Upper lobe of right lung (tissue), 1 donor: ENCODE measurements around the gene GPR162. TPM values are rescaled to one million over a fixed set of nuclear protein-coding genes. Genes with fewer than 3 reads are reported as not detected.

ENCODE experiments used
- ATAC-seq: fragments of 200-7000 bp; cut with Tn5 transposase; one replicate; pipeline ENCODE4 v1.9.1; 2020; ENCODE audit warnings: mild to moderate bottlenecking, moderate library complexity
- DNase-seq: peaks from one replicate; pipeline ENCODE4 v3.0.0-alpha.2; 2020
- H3K27ac ChIP-seq: fragments of 200-600 bp; one replicate; pipeline ENCODE4 v1.8.0; 2022
- H3K27me3 ChIP-seq: fragments of 200-600 bp; one replicate; pipeline ENCODE4 v1.8.0; 2022; ENCODE audit warnings: mild to moderate bottlenecking
- H3K36me3 ChIP-seq: fragments of 200-600 bp; one replicate; pipeline ENCODE4 v1.8.0; 2022
- H3K4me1 ChIP-seq: fragments of 200-600 bp; one replicate; pipeline ENCODE4 v1.8.0; 2022
- H3K4me3 ChIP-seq: fragments of 200-600 bp; one replicate; pipeline ENCODE4 v1.8.0; 2022; ENCODE audit warnings: mild to moderate bottlenecking
- H3K9me3 ChIP-seq: fragments of 200-600 bp; one replicate; pipeline ENCODE4 v1.8.0; 2022
- intact Hi-C: fragments of 100-400 bp; cut with DNase I; formaldehyde crosslinking; loops from one replicate; pipeline ENCODE4 v1.11.0; 2022
- total RNA-seq: library from RNA; stranded (reverse); fragmentation: NEBNext Ultra II Directional; extraction: Animal tissue kit (Norgen Biotek cat#: 25700); gene quantifications from one replicate; pipeline ENCODE4 v1.2.1, GENCODE V29; 2021
- TF ChIP-seq, protein P1 (sequence below): fragments of 200-600 bp; IDR thresholded peaks from one replicate; pipeline ENCODE4 v1.8.0; 2022; ENCODE audit warnings: antibody characterized with exemption
- donor health status: DM: no; HTN: yes; CAD: no; lungs with severe emphysema.

Gene GPR162
- total RNA-seq, 1 donor from 2014 or later = 17.1 TPM

- H3K27me3 ChIP-seq = no peaks in the 10 kb centered on the region
- ATAC-seq (peak; percentile 79), DNase-seq (peak; percentile 94)
- H3K27ac ChIP-seq = peak within 1 kb of the TSS; percentile 96
- peak within 1 kb of the TSS; percentile 85 for H3K4me3 ChIP-seq
- H3K4me1 ChIP-seq = peaks cover 9% of the 10 kb centered on the region
- H3K36me3 ChIP-seq = peaks cover 16% of the 10 kb centered on the region
- intact Hi-C loops = no loop called here
- no peaks in the 10 kb centered on the region for H3K9me3 ChIP-seq
- TF ChIP-seq, protein P1, sequence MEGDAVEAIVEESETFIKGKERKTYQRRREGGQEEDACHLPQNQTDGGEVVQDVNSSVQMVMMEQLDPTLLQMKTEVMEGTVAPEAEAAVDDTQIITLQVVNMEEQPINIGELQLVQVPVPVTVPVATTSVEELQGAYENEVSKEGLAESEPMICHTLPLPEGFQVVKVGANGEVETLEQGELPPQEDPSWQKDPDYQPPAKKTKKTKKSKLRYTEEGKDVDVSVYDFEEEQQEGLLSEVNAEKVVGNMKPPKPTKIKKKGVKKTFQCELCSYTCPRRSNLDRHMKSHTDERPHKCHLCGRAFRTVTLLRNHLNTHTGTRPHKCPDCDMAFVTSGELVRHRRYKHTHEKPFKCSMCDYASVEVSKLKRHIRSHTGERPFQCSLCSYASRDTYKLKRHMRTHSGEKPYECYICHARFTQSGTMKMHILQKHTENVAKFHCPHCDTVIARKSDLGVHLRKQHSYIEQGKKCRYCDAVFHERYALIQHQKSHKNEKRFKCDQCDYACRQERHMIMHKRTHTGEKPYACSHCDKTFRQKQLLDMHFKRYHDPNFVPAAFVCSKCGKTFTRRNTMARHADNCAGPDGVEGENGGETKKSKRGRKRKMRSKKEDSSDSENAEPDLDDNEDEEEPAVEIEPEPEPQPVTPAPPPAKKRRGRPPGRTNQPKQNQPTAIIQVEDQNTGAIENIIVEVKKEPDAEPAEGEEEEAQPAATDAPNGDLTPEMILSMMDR = no peak
Measured at GRCh38 chr12:6851153-6851920, 29.7 kb downstream of the GPR162 start, which contains the start of gene CDCA3. TSS of gene CDCA3 (minus strand) at chr12:6851286. CDS start at chr12:6850952, 334 bp downstream.

- intact Hi-C loops = no loop called here
- Histone ChIP-seq H3K36me3 (peaks cover 24% of the 10 kb centered on the region), H3K4me3 (peak within 1 kb of the TSS; percentile 85), H3K9me3 (no peaks in the 10 kb centered on the region), H3K4me1 (peaks cover 9% of the 10 kb centered on the region), H3K27me3 (no peaks in the 10 kb centered on the region), H3K27ac (peak within 1 kb of the TSS; percentile 96)
- ATAC-seq (peak; percentile 93), DNase-seq (peak; percentile 100)
- TF ChIP-seq, protein P1 = no peak
Measured at GRCh38 chr12:6851921-6852650, 30.5 kb downstream of the GPR162 start, which contains the start of gene USP5. TSS of gene USP5 (plus strand) at chr12:6852150. CDS start at chr12:6852180, 30 bp downstream.

GRCh38 chr12:6852651-6853354 lies 31.2 kb downstream of the GPR162 start:
- Histone ChIP-seq H3K4me1 (peaks cover 9% of the 10 kb centered on the region), H3K27me3 (no peaks in the 10 kb centered on the region), H3K27ac (peak overlapping the region; percentile 66), H3K36me3 (peaks cover 31% of the 10 kb centered on the region), H3K9me3 (no peaks in the 10 kb centered on the region), H3K4me3 (peak overlapping the region; percentile 85)
- no peak for ATAC-seq
- TF ChIP-seq, protein P1 = no peak
- DNase-seq = no peak
- intact Hi-C loops = no loop called here

- Histone ChIP-seq H3K27ac (no peak overlapping the region), H3K36me3 (peaks cover 39% of the 10 kb centered on the region), H3K27me3 (no peaks in the 10 kb centered on the region), H3K9me3 (no peaks in the 10 kb centered on the region), H3K4me3 (no peak overlapping the region), H3K4me1 (peaks cover 9% of the 10 kb centered on the region)
- TF ChIP-seq, protein P1 = no peak
- DNase-seq (no peak), ATAC-seq (no peak)
- intact Hi-C loops = no loop called here
Measured at GRCh38 chr12:6853626-6854025, 32.0 kb downstream of the GPR162 start.

DNA sequence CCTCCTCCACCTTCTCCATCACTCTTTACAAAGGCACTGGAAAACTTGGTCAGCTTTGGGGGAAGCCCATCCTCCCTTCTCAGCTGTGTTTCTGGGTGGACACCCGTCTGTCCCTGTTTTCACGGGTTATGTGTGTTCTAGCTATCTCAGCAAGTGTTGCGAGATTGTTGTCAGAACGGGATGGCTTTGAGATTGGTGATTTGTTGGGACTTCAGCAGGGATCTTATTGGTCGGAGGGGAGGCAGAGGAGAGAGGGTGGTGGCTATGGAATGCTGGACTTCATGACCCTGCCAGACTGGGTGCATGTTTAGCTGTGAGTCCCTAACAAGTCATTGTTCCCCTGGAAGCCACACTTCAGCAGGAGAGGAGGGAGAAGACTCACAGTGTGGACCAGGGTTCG lies 32.4 kb downstream of the GPR162 start:
- Histone ChIP-seq H3K27me3 (no peaks in the 10 kb centered on the region), H3K36me3 (peaks cover 43% of the 10 kb centered on the region), H3K27ac (no peak overlapping the region), H3K9me3 (no peaks in the 10 kb centered on the region), H3K4me3 (no peak overlapping the region), H3K4me1 (peaks cover 9% of the 10 kb centered on the region)
- TF ChIP-seq, protein P1 = no peak
- intact Hi-C loops = no loop called here
- DNase-seq (no peak), ATAC-seq (no peak)
